CD4-positive, alpha-beta T cell treated with Interleukin-6 at 100 ng/mL for 8 hours (primary cell): Measurements from ENCODE around the gene DNAH8.

Source experiments
- DNase-seq: peaks from one replicate; pipeline ENCODE4 v3.0.0-alpha.2; 2020; ENCODE audit warnings: mixed read lengths, low spot score

The DNAH8 gene

DNA sequence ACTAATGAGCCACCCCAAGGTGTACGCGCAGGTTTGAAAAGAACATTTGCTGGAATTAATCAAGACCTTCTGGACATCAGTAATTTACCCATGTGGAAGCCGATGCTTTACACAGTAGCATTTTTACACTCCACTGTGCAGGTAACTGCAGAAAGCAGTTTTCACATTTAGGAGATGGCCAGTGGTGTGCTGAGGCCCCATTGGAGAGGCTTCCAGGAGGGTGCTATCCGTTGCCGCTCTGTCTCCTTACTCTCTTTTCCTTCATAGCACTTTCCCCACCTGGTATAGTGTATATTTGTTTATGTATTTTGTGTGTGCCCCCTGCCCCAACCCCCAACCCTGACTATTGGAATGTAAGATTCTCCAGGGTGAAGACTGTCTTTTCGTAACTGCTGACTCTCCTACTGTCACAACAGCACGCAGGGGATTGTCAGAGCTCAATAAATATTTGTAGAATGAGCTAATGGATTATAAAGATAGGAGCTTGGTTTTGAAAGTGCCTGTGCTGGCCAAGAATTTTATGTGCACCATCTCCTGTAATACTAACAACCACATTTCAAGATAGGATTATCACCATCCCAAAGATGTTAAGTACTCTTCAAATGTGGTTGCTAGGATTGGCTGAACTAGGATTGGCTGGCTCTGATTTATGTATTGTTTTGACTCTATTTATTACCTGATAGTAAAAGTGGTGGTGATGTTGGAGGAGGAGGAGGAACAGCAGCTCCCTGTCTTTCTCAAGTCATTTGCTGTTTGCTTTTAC lies 259.5 kb downstream of the DNAH8 start:
- DNase-seq = no peak

- no peak for DNase-seq
Measured at GRCh38 chr6:38975621-38976049, 260.5 kb downstream of the DNAH8 start.

DNA sequence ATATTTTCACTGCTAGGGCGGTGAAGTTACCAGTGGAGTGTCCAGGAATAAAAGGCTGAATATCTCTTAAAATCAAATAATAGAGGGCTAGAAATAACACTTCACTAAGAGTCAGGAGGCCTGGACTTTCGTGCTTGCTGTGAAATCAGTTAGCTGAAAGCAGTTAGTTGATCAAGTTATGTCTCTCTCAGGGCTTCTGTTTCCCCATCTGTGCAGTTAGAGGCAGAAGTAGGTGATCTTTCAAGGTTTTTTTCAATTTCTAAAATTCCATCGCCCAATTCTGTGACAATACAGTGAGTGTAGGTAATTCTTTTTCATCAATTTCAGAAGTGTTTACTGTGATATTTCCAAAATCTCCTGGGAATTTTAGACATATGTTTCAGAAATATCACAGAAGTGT lies 260.9 kb downstream of the DNAH8 start:
- DNase-seq = no peak

GRCh38 chr6:38976801-38977500 lies 261.8 kb downstream of the DNAH8 start:
- DNase-seq = no peak

DNA sequence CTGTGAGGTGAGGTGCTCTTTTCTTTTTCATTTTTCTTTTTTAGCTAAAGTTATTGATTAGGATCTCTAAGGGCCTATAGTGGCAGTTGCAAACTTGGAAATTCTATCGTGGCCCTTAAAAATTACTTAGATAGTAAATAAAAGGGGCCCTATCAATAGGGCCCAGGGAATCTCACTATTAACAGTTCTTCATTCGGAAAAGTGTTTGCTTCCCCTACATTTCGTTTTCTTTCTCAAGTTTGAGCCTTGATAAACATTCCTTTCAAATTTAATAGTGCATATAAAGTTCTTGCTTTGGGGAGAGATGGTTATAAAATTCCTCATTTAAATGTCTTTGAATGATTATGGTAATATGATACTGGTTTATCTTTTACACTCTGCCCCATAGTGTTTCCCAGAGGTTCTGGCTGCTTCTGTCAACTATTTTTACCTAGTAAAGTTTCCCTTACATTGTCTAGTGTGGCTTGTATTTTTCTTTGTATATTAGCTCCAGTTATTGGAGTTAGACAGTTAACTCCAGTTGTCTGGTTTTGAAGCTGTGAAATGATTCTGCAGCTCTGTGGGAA lies 263.1 kb downstream of the DNAH8 start:
- DNase-seq = no peak

DNA sequence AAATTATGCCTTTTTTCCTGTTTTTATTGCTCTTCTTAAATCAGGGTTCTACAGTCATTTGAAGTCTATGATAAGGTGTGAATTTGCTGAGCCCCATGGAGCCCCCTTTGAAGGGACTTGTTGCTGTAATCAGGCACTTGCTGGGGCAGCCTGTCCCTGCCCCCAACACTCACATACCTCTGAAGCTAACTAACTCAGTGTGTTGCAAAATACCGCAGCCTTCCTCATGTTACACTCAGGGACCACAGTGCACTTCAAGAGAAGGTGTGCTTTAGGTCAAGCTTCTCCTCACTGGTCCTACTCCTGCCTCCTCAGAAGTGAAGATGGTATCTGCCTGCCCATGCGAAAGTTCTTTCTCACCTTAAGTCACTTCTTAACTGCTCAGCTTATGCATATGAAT lies 267.4 kb downstream of the DNAH8 start:
- DNase-seq = no peak

DNA sequence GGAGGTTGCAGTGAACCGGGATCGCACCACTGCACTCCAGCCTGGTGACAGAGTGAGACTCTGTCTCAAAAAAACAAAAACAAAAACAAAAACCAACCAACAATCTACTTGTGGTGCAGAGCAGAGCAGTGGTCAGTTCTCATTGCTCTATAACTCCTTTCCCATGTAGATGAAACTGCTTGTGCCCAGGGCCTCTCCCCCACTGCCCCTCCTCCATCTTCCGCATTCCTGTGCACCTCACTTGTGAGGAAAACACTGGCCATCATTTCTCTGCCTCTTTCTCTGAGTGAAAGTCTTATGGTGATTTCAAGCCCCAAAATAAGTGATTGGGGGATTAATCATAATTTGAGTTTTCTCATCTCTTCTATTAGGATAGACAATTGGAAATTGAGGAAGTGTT lies 269.6 kb downstream of the DNAH8 start:
- no peak for DNase-seq

DNA sequence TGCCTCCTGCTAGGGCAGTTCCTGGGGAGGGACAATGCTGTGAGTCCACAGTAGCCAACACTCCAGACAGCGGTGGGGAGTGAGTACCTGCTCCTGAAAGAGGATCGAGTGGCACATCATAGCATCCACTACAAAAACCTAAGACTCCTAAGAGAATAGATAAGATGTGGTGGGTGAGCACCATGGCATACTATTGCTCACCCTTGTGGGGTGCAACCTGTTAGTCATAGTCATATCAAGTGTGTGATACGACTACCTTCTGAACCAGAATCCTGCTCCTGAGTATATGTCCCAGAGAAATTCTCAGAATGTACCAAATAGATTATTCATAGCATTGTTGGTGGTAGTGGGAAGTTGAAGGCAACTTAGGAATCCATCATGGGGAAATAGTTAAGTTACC lies 270.7 kb downstream of the DNAH8 start:
- DNase-seq = no peak

DNA sequence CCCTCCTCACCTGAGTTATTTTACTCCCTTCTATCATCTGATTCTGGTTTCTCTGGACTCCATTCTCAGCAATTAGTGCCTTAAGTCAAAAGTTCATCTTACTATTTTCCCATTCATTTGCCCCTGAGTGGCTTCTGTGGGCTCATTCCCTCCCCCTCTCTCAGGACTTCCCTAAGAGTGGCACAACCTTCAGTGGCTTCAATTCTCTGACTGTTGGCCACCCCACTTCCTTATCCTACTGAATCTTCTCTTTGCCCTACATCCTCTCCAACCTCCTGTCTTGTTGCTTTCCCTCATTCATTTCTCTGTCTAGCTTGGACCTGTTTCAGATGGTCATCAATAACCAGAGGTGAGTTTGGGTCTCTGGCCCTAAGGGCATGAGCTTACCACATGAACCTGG lies 272.4 kb downstream of the DNAH8 start:
- DNase-seq = no peak

- no peak for DNase-seq
Measured at GRCh38 chr6:38988736-38989449, 273.8 kb downstream of the DNAH8 start.

GRCh38 chr6:38990475-38990874 lies 275.4 kb downstream of the DNAH8 start:
- no peak for DNase-seq

DNA sequence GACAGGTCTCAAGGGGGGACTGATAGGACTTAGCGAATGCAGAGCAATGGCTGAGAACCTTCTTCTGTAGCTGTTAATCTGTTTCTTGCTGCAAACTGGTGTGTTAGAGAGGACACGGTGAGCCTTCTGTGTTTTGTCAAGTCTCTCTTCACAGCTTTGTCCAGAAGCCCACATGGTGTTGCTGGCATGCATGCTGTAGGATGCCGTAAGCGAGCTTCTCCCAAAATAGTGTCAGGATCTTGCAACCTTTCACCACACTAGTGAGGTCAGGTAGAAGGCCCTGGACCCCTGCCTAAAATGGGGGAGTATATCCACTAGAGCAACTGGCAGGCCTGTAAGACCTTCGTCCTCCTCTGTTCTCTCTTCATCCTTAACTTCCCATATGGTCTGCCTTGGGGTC lies 281.6 kb downstream of the DNAH8 start:
- DNase-seq = no peak

DNA sequence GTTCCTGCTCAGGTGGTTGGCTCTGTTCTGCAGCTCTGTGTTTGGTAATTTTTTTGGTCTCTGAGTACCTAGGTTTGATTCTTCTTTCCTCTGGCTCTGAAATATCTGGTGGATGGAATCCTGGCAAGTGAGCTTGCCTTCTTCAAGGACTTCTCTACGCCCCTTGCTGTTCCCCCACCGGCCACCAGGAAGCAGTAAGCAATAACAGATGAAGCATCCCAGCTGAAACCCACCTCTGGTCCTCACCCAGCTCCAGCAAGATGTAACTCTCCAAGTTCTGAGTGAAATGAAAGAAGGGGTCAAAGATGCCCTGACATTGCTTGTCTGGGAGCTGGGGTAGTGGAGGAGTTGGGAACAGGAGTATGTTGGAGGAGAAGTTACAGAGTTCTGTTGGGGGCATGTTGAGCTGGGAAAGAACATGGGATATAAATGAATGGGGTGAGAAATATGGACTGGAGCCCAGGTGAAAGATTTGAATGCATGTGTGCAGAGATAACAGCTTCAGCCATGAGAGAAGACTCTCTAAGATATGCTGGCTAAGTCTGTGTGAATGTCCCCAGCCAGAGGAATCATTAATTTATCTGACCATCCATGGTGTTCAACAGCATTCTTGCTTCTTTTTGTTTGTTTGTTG lies 282.1 kb downstream of the DNAH8 start:
- DNase-seq = no peak

DNA sequence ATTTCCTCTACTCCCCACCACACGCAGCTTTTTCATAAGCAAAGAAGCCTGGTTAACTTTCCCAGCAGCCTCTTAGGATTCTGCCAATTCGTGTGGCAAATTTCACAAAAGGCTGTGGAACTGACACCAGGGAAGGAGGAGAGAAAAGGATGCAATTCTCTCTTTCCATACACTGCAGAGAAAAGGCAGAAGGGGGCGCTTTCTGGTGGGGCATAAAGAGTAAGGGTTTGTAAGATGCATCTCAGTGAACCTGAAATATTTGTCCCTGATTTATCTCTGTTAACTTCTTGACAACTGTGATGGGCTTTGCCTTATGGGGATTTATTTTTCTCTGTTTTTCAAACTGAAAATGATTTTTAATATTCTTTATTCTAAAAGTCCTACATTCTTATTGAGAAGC lies 288.0 kb downstream of the DNAH8 start:
- DNase-seq = no peak

- DNase-seq = no peak
Measured at GRCh38 chr6:39003492-39003891, 288.4 kb downstream of the DNAH8 start.

DNA sequence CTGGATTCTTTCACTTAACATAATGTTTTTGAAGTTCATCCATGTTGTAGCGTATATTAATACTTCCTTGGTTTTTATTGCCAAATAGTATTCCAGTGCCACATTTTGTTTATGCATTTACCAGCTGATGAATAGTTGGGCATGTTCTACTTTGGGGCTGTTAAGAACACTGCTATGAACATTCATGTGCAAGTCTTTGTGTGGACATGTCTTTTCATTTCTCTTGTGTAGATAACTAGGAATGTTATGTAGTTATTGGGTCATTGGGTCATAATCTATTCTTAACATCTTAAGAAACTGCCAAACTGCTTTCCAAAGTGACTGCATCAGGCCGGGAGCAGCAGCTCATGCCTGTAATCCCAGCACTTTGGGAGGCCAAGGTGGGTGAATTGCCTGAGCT lies 289.7 kb downstream of the DNAH8 start:
- no peak for DNase-seq

- no peak for DNase-seq
Measured at GRCh38 chr6:39005774-39006173, 290.7 kb downstream of the DNAH8 start.

DNA sequence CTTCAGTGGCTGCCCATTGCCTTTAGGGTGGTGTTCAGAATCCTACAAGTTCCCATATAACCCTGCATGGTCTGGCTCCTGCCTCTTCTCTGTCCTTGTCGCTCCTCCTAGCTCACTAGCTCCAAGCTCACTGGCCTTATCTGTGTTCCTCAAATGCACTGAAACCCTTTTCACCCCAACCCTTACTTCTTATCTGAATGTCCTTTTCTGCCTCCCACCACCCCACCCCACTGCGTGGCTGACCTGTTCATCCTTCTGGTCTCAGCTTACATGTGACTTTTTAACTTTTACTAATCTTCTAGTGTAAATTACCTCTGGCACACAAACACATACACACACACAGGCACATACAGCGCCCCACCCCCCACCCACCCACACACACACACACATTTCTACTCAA lies 292.5 kb downstream of the DNAH8 start:
- DNase-seq = no peak

DNA sequence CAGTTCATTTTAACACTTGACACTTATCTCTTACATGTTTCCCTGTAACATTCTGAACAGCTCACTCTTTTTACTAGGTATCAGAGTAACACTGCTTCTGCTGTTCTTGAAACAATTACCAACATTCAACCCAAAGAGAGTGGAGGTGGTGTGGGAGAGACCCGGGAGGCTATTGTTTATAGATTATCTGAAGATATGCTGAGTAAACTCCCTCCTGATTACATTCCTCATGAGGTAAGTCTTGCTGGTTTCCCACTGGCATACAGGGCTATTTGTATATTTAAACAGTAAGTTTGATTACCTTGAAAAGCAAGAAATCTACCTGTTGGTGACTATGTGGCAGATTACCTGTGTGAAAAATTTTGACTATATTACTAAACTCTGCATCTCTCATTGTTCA lies 293.6 kb downstream of the DNAH8 start:
- no peak for DNase-seq

DNA sequence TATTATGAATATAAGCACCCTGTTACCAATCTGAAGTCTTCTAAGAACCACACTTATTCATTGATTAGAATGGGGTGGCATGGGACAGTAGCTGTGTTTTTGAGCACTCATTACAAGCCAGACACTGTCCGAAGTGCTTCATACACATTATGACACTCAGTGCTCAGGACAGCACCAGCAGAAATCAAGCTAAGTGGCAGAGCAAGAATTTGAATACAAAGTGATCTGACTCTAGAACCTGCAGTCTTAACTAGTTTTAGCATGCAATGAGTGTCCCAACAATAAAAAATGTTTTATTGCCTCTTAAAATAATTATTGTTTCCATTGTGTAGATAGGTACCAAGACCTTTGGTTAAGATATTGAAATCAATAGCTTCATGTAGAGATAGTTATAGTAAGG lies 294.4 kb downstream of the DNAH8 start:
- no peak for DNase-seq

- DNase-seq = no peak
Measured at GRCh38 chr6:39016839-39017546, 301.9 kb downstream of the DNAH8 start.

- no peak for DNase-seq
Measured at GRCh38 chr6:39017547-39017880, 302.4 kb downstream of the DNAH8 start.
